Ramos (cell line): ENCODE results near the gene MYLK2.
"Not testable (repeated sequence)": the region's sequence is repeated elsewhere in the genome, so short reads cannot be mapped to it uniquely, and the experiment has no call there.

ENCODE experiments used
- in situ Hi-C: fragments of 300-500 bp; cut with MboI; formaldehyde crosslinking; loops from one replicate; pipeline ENCODE4 v1.14.3; 2022; ENCODE audit warnings: low sequenced_read_pairs; ENCODE audit not compliant: unreplicated experiment

MYLK2 gene

GRCh38 chr20:31819083-31819784, at the start of gene MYLK2:
MYLK2 (plus strand) TSS chr20:31819356; CDS start chr20:31819581, 225 bp downstream.
- in situ Hi-C loops = no loop called here

GRCh38 chr20:31769681-31770080, 49.5 kb upstream of the MYLK2 start:
- in situ Hi-C loops = no loop called here

DNA sequence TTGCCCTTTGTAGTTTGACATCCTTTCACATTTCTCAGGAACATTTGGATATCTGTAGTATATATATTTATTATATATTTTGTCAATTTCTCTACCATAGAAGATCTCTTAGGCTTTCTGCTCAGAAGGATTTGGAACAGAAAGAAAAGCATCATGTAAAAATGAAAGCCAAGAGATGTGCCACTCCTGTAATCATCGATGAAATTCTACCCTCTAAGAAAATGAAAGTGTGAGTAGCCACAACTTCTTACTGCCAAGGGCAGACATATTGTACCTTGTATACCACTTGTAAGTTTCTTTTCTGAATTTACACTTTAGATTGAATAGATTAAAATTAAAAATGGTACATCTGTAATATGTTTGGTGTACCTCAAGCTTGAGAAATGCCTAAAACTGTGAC, 48.9 kb upstream of the MYLK2 start:
- in situ Hi-C loops = no loop called here

DNA sequence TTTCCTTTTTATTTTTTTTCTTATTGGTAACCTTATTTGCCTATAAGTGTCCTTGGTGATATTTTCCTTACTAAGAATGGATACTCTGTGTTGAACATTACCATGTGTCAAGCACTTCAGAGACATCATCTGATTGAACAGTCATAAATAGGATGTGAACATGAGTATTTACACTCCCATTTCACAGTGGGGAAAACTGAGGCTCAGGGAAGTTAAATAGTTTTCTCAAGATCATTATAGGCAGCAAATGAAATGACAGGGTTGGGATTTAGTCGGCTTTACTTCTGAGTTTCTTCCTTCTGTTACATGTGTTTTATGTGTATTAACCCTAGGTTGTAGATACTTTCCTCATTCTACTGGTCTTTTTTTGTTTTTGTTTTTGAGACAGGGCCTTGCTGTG, 44.7 kb upstream of the MYLK2 start:
- in situ Hi-C loops = no loop called here

DNA sequence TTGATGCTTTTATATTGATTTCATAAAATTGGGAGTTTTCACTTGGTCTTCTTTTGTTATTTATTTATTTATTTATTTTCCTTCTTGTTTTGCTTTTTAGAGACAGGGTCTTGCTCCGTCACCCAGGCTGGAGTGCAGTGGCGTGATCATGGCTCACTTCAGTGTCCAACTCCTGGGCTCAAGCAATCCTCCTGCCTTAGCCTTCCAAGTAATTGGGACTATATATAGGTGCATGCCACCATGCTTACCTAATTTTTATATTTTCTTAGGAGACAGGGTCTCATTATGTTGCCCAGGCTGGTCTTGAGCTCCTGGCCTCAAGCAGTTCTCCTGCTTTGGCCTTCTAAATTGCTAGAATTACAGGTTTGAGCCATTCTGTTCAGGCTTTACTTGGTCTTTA, 38.3 kb upstream of the MYLK2 start:
- in situ Hi-C loops = no loop called here

DNA sequence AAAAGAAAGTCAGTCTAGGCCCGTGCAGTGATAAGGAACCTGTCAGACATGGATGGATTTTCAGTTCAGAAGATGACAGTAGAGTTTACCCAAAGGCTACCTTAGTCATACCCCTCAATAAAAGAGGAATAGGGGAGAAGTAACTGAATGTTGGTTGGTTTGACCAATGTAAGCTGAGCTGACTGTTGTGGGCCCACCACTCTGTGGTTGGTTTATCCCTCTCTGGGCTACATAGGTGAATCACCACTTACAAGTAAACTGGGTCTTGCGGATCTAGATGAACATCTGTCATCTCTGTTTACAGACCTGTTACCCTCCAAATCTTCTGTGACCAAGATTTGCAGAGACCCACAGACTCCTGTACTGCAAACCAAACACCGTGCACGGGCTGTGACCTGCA, 37.2 kb upstream of the MYLK2 start:
- in situ Hi-C loops = no loop called here

DNA sequence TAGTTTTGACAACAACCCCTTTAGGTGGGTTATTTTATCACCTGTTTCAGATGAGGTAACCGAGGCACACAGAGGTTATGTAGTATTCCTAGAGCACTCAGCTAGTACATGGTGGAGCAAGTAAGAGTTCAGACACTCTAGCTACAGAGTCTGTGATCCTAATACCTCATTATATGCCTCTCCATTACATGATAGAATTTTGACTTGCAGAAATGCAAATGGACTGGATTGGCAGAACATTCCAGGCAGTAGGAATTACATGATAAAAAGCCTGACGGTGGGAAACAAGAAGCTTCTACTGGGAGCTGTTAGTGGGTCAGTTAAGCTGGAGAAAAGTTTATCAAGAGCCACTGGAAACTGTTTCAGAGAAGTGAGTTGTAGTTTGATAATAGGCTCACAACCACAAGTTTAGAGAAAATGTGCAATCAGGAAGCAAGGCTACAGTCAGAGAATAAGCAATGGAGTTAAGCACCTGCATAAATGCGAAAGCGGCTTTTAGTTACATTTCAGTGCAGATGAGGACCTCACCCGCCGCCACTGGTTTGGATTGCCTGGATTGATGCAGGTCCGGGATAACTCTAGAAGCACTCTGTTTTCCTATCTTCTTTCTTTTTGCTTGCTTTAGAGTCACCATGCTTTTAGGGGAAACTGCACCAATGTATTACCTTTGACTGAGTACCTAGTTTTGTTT, 34.7 kb upstream of the MYLK2 start:
- in situ Hi-C loops = no loop called here

GRCh38 chr20:31785089-31785488, 34.1 kb upstream of the MYLK2 start:
- in situ Hi-C loops = no loop called here

- in situ Hi-C loops = no loop called here
Measured at GRCh38 chr20:31788578-31788977, 30.6 kb upstream of the MYLK2 start.

DNA sequence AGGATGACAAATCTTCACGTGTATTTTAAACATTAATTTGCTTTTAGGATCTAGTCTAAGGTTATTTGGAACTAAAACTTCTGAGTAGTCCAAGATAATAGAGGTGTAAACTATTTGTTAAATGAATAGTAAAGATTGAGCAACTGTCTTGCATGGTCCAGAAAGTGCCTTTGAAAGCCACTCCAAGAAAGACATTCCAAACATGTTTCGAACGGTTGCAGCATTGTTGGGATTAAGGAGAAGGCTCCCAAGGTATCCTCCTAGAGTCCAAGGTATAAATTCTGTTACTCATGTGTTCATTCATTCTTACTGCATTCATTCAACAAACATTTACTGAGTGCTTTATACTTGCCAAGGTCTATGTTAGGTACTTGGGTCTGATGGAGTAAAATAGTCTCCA, 28.8 kb upstream of the MYLK2 start:
- in situ Hi-C loops = no loop called here

DNA sequence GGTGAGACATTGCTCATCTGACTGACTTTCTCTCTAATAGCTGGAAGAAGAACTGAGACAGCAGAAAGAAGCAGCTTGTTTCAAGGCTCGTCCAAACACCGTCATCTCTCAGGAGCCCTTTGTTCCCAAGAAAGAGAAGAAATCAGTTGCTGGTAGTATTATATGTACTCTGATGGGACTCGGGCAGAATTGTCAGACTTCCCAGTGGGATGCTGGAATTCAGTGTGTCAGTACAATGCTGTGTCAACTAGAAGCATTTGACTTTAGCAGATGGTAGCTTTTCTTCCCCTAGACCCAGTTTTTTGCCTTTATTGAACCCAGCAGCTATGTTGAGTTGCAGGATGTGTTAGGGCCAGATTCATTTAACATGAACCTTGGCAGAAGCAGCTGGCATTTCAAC, 21.8 kb upstream of the MYLK2 start:
- in situ Hi-C loops = no loop called here

- in situ Hi-C loops = no loop called here
Measured at GRCh38 chr20:31801508-31801907, 17.6 kb upstream of the MYLK2 start.

DNA sequence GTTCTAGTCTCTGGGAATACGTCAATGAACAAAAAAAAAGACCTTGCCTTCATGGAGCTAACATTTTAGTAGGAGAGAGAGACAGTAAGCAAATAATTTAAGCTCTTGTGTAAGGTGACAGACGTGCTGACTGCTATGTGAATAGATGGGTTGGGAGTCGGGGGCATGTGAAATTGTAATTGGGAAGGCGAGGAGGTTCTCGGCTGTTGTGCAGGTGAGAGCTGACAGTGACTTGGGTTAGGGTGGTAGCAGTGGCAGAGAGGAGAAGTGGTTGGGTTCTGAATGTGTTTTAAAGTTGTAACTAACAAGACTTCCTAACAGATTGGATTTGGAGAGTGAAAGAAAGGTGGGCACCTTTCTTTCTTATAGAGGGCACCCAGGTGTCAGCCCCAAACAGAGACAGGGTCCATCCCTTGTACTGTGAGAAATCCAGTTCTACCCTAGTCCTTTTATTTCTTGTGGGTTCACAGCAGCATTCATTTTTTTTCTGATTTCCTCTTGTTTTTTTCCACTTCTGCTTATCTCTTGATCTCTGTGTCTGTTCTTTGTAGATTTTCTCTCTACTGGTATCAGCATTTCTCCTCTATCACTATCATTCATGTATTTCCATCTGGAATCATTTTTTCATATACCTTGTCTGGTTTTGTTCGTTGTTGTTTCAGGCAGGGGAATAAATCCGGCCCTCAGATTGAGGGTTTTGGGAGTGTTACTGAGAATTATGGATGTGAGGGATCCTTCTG, 15.4 kb upstream of the MYLK2 start:
- in situ Hi-C loops = no loop called here

DNA sequence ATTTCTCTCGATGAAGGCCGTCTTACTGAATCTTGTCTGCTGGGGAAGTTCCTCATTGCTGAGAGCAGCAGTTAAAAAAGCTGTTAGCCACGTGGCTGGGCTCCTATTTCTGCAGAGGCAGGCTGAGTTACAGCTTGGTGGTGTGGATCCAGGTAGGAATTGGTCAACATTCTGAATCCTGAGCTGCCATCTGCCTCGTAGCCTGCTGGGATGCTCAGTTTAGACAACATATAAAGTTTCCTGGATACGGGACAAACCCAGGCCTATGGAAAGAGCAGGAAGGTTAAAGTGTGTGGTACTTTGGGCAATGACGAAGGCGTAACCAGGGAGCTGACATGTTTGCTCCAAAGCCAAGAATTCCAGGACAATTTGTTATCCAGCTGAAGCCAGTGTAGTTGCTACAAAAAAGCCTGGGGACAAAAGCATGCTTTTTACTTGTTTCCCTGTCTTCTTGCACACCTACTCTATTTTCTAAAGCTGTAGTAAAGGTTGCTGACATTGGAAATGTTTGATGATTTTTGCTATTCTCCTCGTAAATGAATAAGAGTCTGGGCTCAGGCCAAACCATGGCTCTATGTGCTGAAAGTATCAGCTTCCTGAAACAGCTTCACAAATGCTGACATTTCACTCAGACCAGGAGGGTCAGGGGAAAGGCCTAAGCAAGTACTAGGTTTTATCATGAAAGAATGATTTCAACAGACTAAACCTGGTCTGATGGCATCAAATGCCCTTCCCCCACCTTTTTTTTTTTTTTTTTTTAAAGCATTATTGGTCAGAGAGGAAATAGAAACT, 12.4 kb upstream of the MYLK2 start:
- in situ Hi-C loops = no loop called here

- in situ Hi-C loops = no loop called here
Measured at GRCh38 chr20:31808481-31808880, 10.7 kb upstream of the MYLK2 start.

GRCh38 chr20:31809661-31810060, 9.5 kb upstream of the MYLK2 start:
- in situ Hi-C loops = no loop called here

GRCh38 chr20:31811198-31811597, 8.0 kb upstream of the MYLK2 start:
- in situ Hi-C loops = no loop called here

GRCh38 chr20:31811796-31812728, 7.1 kb upstream of the MYLK2 start:
- in situ Hi-C loops = no loop called here

GRCh38 chr20:31813611-31814010, 5.5 kb upstream of the MYLK2 start:
- in situ Hi-C loops = no loop called here

DNA sequence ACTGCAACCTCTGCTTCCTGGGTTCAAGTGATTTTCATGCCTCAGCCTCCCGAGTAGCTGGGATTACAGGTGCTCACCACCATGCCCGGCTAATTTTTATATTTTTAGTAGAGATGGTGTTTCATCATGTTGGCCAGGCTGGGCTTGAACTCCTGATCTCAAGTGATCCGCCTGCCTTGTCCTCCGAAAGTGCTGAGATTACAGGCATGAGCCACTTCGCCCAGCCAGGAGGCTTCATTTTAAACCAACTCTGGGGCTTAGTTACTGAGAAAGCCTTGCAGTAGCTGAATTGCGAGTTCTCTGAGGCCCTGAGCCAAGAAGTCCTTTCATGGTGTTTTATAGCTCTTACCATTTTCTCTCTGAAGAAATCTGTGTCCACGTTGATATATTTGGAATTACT, 5.0 kb upstream of the MYLK2 start:
- in situ Hi-C loops = not testable (repeated sequence)
